ENCODE data around the gene KCNIP1.

DNA sequence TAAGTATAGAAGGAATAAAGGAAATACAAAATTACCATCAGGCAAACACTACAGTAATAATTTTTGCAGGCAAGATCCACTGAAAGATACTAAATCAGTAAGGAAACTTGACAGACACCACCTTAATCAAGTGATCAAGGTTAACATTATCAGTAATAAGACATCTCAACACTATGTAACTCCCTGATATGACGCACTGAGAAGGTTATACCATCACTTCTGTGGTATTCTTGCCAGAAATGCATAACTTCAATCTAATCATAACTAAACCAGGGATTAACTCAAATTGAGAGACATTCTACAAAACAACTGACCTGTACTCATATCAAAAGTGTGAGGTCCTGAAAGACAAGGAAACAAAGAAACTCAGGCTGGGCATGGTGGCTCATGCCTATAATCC is 227.2 kb downstream of the KCNIP1 start:
- TF ChIP-seq, protein P1, sequence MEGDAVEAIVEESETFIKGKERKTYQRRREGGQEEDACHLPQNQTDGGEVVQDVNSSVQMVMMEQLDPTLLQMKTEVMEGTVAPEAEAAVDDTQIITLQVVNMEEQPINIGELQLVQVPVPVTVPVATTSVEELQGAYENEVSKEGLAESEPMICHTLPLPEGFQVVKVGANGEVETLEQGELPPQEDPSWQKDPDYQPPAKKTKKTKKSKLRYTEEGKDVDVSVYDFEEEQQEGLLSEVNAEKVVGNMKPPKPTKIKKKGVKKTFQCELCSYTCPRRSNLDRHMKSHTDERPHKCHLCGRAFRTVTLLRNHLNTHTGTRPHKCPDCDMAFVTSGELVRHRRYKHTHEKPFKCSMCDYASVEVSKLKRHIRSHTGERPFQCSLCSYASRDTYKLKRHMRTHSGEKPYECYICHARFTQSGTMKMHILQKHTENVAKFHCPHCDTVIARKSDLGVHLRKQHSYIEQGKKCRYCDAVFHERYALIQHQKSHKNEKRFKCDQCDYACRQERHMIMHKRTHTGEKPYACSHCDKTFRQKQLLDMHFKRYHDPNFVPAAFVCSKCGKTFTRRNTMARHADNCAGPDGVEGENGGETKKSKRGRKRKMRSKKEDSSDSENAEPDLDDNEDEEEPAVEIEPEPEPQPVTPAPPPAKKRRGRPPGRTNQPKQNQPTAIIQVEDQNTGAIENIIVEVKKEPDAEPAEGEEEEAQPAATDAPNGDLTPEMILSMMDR (conservative IDR thresholded peaks at IDR 0.05; ENCODE audit: low read length) = no peak
- no peak for TF ChIP-seq EZH2phosphoT487 (IDR thresholded peaks at IDR 0.05; ENCODE audit: borderline replicate concordance)

Data from Loucy (cell line).